ENCODE measurements around the gene KNDC1.

GRCh38 chr10:133127291-133128125 lies 32.5 kb upstream of the KNDC1 start:
- no peak for TF ChIP-seq CTCF (IDR thresholded peaks at IDR 0.05; ENCODE audit: insufficient read depth, low read length)
- no peak for TF ChIP-seq POLR2AphosphoS5 (IDR thresholded peaks at IDR 0.05; ENCODE audit: low read depth)
- TF ChIP-seq GABPA (IDR thresholded peaks at IDR 0.05; ENCODE audit: low read depth): no peak
- no peak for TF ChIP-seq REST (IDR thresholded peaks at IDR 0.05; ENCODE audit: insufficient replicate concordance, low read depth)
- no peak for TF ChIP-seq SPI1 (IDR thresholded peaks at IDR 0.05; ENCODE audit: borderline replicate concordance, low read depth)
